ENCODE measurements around the gene MED22.

MED22 gene

GRCh38 chr9:133345596-133345995 lies 2.3 kb downstream of the MED22 start:
- Histone ChIP-seq H3K36me3 (ENCODE audit: control insufficient read depth, insufficient read depth, low read length) (peaks cover 43% of the 10 kb centered on the region), H3K4me3 (replicated peaks; ENCODE audit: low read depth, low read length) (no peak overlapping the region), H3K27me3 (replicated peaks; ENCODE audit: control insufficient read depth, insufficient read depth, low read length) (no peaks in the 10 kb centered on the region)
- no peak for DNase-seq (ENCODE audit: extremely low read depth, insufficient read length)
- TF ChIP-seq CTCF (IDR thresholded peaks at IDR 0.05; ENCODE audit: insufficient read depth, low read length, poor library complexity, severe bottlenecking), result no peak

- H3K27me3 ChIP-seq (replicated peaks; ENCODE audit: control insufficient read depth, insufficient read depth, low read length), result no peaks in the 10 kb centered on the region
- DNase-seq (ENCODE audit: extremely low read depth, insufficient read length), result no peak
- peaks cover 42% of the 10 kb centered on the region for H3K36me3 ChIP-seq (ENCODE audit: control insufficient read depth, insufficient read depth, low read length)
- H3K4me3 ChIP-seq (replicated peaks; ENCODE audit: low read depth, low read length), result no peak overlapping the region
- TF ChIP-seq CTCF (IDR thresholded peaks at IDR 0.05; ENCODE audit: insufficient read depth, low read length, poor library complexity, severe bottlenecking), result no peak
Observed at GRCh38 chr9:133344979-133345378, 3.0 kb downstream of the MED22 start.

GRCh38 chr9:133344071-133344470 lies 3.9 kb downstream of the MED22 start:
- TF ChIP-seq CTCF (IDR thresholded peaks at IDR 0.05; ENCODE audit: insufficient read depth, low read length, poor library complexity, severe bottlenecking), result no peak
- Histone ChIP-seq H3K4me3 (replicated peaks; ENCODE audit: low read depth, low read length) (no peak overlapping the region), H3K27me3 (replicated peaks; ENCODE audit: control insufficient read depth, insufficient read depth, low read length) (no peaks in the 10 kb centered on the region), H3K36me3 (ENCODE audit: control insufficient read depth, insufficient read depth, low read length) (peaks cover 47% of the 10 kb centered on the region)
- no peak for DNase-seq (ENCODE audit: extremely low read depth, insufficient read length)

GRCh38 chr9:133342570-133342969 lies 5.4 kb downstream of the MED22 start:
- peak; percentile 26 for TF ChIP-seq CTCF (IDR thresholded peaks at IDR 0.05; ENCODE audit: insufficient read depth, low read length, poor library complexity, severe bottlenecking)
- peaks cover 48% of the 10 kb centered on the region for H3K36me3 ChIP-seq (ENCODE audit: control insufficient read depth, insufficient read depth, low read length)
- no peak for DNase-seq (ENCODE audit: extremely low read depth, insufficient read length)
- H3K27me3 ChIP-seq (replicated peaks; ENCODE audit: control insufficient read depth, insufficient read depth, low read length), result no peaks in the 10 kb centered on the region
- H3K4me3 ChIP-seq (replicated peaks; ENCODE audit: low read depth, low read length), result no peak overlapping the region

DNA sequence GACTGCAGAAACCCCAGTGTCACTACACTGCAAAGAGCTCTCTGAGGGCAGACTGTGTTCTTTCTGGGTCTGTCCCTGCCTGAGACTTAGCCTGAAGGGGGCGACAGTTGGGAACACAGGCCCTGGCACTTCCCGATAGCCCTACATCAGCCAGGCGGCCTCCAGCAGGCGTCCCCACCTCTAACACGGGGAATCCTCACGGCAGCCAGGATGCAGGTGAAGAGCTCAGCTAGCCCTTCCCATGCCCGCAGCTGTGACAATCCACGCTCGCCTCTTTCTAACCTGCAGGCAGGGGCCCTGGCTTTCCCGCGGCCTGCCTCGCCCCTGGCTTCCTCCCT lies 5.9 kb downstream of the MED22 start:
- no peak for DNase-seq (ENCODE audit: extremely low read depth, insufficient read length)

More for the DNA sequence above, 5.9 kb downstream of the MED22 start:
- Histone ChIP-seq H3K4me3 (replicated peaks; ENCODE audit: low read depth, low read length) (no peak overlapping the region), H3K36me3 (ENCODE audit: control insufficient read depth, insufficient read depth, low read length) (peaks cover 48% of the 10 kb centered on the region), H3K27me3 (replicated peaks; ENCODE audit: control insufficient read depth, insufficient read depth, low read length) (no peaks in the 10 kb centered on the region)
- TF ChIP-seq CTCF (IDR thresholded peaks at IDR 0.05; ENCODE audit: insufficient read depth, low read length, poor library complexity, severe bottlenecking), result peak; percentile 14

Measured in GM06990 (cell line).